Measurements from ENCODE around the gene MYLK. TPM values are rescaled to one million over a fixed set of nuclear protein-coding genes. Genes with fewer than 3 reads are reported as not detected.

MYLK gene
- polyA plus RNA-seq, 1 donor (not counting 4 experiments of a cell fraction or from before 2014, with no cell fraction given) = 7.8 TPM

DNA sequence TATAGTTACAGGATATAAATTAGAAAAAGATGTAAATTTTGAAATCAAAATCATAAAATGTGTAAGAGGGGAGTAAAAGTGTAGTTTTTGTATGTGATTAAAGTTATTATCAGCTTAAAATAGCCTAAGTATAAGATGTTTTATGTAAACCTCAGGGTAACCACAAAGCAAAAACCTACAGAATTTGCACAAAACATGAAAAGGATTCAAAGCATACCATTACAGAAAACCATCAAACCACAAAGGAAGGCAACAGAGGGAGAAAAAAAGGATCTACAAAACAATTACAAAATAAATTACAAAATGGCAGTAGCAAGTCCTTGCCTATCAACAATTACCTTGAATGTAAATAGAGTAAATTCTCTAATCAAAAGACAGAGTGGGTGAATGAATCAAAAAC is 36.7 kb upstream of the MYLK start:
- H4K20me1 ChIP-seq (ENCODE audit: control insufficient read depth, extremely low read depth, insufficient read depth, low read length) = no peaks in the 10 kb centered on the region
- H3K4me3 ChIP-seq (ENCODE audit: control insufficient read depth in 2 of 3, extremely low read depth in 1 of 3, insufficient read depth in 2 of 3, low read depth in 1 of 3, low read length in 3 of 3) = no peak overlapping the region
- H3K27ac ChIP-seq (ENCODE audit: control insufficient read depth, insufficient read depth, low read length) = no peak overlapping the region
- no peak for TF ChIP-seq EZH2 (IDR thresholded peaks at IDR 0.05; ENCODE audit: low read length)
- TF ChIP-seq, protein P1, sequence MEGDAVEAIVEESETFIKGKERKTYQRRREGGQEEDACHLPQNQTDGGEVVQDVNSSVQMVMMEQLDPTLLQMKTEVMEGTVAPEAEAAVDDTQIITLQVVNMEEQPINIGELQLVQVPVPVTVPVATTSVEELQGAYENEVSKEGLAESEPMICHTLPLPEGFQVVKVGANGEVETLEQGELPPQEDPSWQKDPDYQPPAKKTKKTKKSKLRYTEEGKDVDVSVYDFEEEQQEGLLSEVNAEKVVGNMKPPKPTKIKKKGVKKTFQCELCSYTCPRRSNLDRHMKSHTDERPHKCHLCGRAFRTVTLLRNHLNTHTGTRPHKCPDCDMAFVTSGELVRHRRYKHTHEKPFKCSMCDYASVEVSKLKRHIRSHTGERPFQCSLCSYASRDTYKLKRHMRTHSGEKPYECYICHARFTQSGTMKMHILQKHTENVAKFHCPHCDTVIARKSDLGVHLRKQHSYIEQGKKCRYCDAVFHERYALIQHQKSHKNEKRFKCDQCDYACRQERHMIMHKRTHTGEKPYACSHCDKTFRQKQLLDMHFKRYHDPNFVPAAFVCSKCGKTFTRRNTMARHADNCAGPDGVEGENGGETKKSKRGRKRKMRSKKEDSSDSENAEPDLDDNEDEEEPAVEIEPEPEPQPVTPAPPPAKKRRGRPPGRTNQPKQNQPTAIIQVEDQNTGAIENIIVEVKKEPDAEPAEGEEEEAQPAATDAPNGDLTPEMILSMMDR (optimal IDR thresholded peaks at IDR 0.05 in 1 of 3, IDR thresholded peaks at IDR 0.05 in 1 of 3, conservative IDR thresholded peaks at IDR 0.05 in 1 of 3; ENCODE audit: extremely low read depth in 1 of 3, insufficient read depth in 2 of 3, low read length in 3 of 3) = no peak
- no peak for FAIRE-seq
- no peak overlapping the region for H3K9ac ChIP-seq (ENCODE audit: control insufficient read depth, extremely low read depth, insufficient read depth, low read length)
- no peaks in the 10 kb centered on the region for H3K9me3 ChIP-seq (ENCODE audit: control insufficient read depth, low read depth, low read length)
- no peak overlapping the region for H2AFZ ChIP-seq (ENCODE audit: control insufficient read depth, low read length)
- H3K9me1 ChIP-seq (ENCODE audit: control insufficient read depth, extremely low read depth, insufficient read depth, low read length) = no peaks in the 10 kb centered on the region
- no peaks in the 10 kb centered on the region for H3K79me2 ChIP-seq (ENCODE audit: control insufficient read depth, insufficient read depth, low read length)
- H3K27me3 ChIP-seq (ENCODE audit: control insufficient read depth, extremely low read depth, insufficient read depth, low read length) = no peaks in the 10 kb centered on the region
- H3K36me3 ChIP-seq (ENCODE audit: control insufficient read depth in 2 of 2, extremely low read depth in 1 of 2, insufficient read depth in 2 of 2, low read length in 2 of 2) = no peaks in the 10 kb centered on the region
- no peak for DNase-seq (ENCODE audit: low read depth, low spot score)
- dilution Hi-C loops (cut with MboI; ENCODE audit: extremely low pct_ligation_motif_present, low sequenced_read_pairs) = no loop called here
- no peaks in the 10 kb centered on the region for H3K4me1 ChIP-seq (ENCODE audit: control insufficient read depth, extremely low read depth, insufficient read depth, low read length)
- H3K4me2 ChIP-seq (ENCODE audit: control insufficient read depth, extremely low read depth, insufficient read depth, low read depth, low read length) = no peak overlapping the region

DNA sequence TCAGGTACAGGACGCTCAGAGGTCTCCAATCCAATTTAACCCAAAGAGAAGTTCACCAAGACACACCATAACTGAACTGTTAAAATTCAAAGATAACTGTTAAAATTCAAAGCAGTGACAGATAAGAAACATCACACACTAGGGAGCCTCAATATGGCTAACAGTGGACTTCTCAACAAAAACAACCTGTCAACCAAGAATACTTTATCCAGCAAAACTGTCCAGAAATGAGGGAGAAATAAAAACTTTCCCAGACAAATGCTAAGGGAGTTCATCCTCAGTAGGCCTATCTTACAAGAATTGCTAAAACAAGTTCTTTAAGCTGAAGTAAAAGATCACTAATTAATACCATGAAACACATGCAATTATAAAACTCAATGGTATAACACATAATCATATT is 36.3 kb upstream of the MYLK start:
- H3K4me2 ChIP-seq (ENCODE audit: control insufficient read depth, extremely low read depth, insufficient read depth, low read depth, low read length) = no peak overlapping the region
- no peak overlapping the region for H3K4me3 ChIP-seq (ENCODE audit: control insufficient read depth in 2 of 3, extremely low read depth in 1 of 3, insufficient read depth in 2 of 3, low read depth in 1 of 3, low read length in 3 of 3)
- H3K27me3 ChIP-seq (ENCODE audit: control insufficient read depth, extremely low read depth, insufficient read depth, low read length) = no peaks in the 10 kb centered on the region
- TF ChIP-seq, protein P1 (optimal IDR thresholded peaks at IDR 0.05 in 1 of 3, IDR thresholded peaks at IDR 0.05 in 1 of 3, conservative IDR thresholded peaks at IDR 0.05 in 1 of 3; ENCODE audit: extremely low read depth in 1 of 3, insufficient read depth in 2 of 3, low read length in 3 of 3) = no peak
- TF ChIP-seq EZH2 (IDR thresholded peaks at IDR 0.05; ENCODE audit: low read length) = no peak
- FAIRE-seq = no peak
- no peaks in the 10 kb centered on the region for H3K79me2 ChIP-seq (ENCODE audit: control insufficient read depth, insufficient read depth, low read length)
- dilution Hi-C loops (cut with MboI; ENCODE audit: extremely low pct_ligation_motif_present, low sequenced_read_pairs) = no loop called here
- no peak overlapping the region for H2AFZ ChIP-seq (ENCODE audit: control insufficient read depth, low read length)
- peaks cover 0 to 1% of the 10 kb centered on the region in 2 experiments for H3K36me3 ChIP-seq (ENCODE audit: control insufficient read depth in 2 of 2, extremely low read depth in 1 of 2, insufficient read depth in 2 of 2, low read length in 2 of 2)
- H3K27ac ChIP-seq (ENCODE audit: control insufficient read depth, insufficient read depth, low read length) = no peak overlapping the region
- no peaks in the 10 kb centered on the region for H4K20me1 ChIP-seq (ENCODE audit: control insufficient read depth, extremely low read depth, insufficient read depth, low read length)
- H3K9me1 ChIP-seq (ENCODE audit: control insufficient read depth, extremely low read depth, insufficient read depth, low read length) = no peaks in the 10 kb centered on the region
- H3K9me3 ChIP-seq (ENCODE audit: control insufficient read depth, low read depth, low read length) = no peaks in the 10 kb centered on the region
- H3K4me1 ChIP-seq (ENCODE audit: control insufficient read depth, extremely low read depth, insufficient read depth, low read length) = no peaks in the 10 kb centered on the region
- no peak for DNase-seq (ENCODE audit: low read depth, low spot score)
- H3K9ac ChIP-seq (ENCODE audit: control insufficient read depth, extremely low read depth, insufficient read depth, low read length) = no peak overlapping the region

All from keratinocyte (primary cell).